Activated CD8-positive, alpha-beta T cell treated with anti-CD3 and anti-CD28 coated beads, Interleukin-2, amount 10 ng/mL, durations not matched to agents 7 days and 5 days (primary cell): Measurements from ENCODE around the gene ADM5. TPM values are rescaled to one million over a fixed set of nuclear protein-coding genes. Genes with fewer than 3 reads are reported as not detected.

Source experiments
- ATAC-seq: fragments of 150-1000 bp; cut with Tn5 transposase; one replicate; pipeline ENCODE4 v1.10.0; 2021; ENCODE audit warnings: moderate library complexity
- CTCF ChIA-PET: fragments of 350-600 bp; sonication (Branson Sonifier 250); formaldehyde crosslinking; loops from one replicate; lab custom pipeline; 2021; ENCODE audit warnings: antibody characterized with exemption; lab: Charles Lee
- POLR2A ChIA-PET: fragments of 350-600 bp; sonication (Branson Sonifier 250); formaldehyde crosslinking; loops from one replicate; lab custom pipeline; 2021; ENCODE audit warnings: antibody characterized with exemption; lab: Charles Lee
- DNase-seq: peaks from one replicate; pipeline ENCODE4 v3.0.0-alpha.2; 2020
- H3K27ac Mint-ChIP-seq: one replicate; pipeline ENCODE4 v1.8.0; 2021; ENCODE audit warnings: mild to moderate bottlenecking, mixed read lengths
- H3K27me3 Mint-ChIP-seq: one replicate; pipeline ENCODE4 v1.8.0; 2021; ENCODE audit warnings: low read depth, mixed read lengths
- H3K36me3 Mint-ChIP-seq: one replicate; pipeline ENCODE4 v1.8.0; 2021; ENCODE audit warnings: low read depth, mixed read lengths
- H3K4me1 Mint-ChIP-seq: one replicate; pipeline ENCODE4 v1.8.0; 2021; ENCODE audit warnings: low read depth, mixed read lengths
- H3K4me3 Mint-ChIP-seq: one replicate; pipeline ENCODE4 v1.8.0; 2021; ENCODE audit warnings: mild to moderate bottlenecking, mixed read lengths
- H3K9me3 Mint-ChIP-seq: one replicate; pipeline ENCODE4 v1.8.0; 2022; ENCODE audit warnings: mixed read lengths; ENCODE audit not compliant: insufficient read depth
- total RNA-seq, 2 experiments: library from RNA; stranded (reverse); gene quantifications; one replicate each; pipeline ENCODE4 v1.2.3, GENCODE V29; 2021

The ADM5 gene
- total RNA-seq, 2 experiments from 2014 or later: 4.4 to 4.5 TPM

GRCh38 chr19:49651820-49652550 is 37.4 kb upstream of the ADM5 start:
- no peak overlapping the region for H3K27ac Mint-ChIP-seq
- peaks cover 1% of the 10 kb centered on the region for H3K4me1 Mint-ChIP-seq
- H3K27me3 Mint-ChIP-seq: no peaks in the 10 kb centered on the region
- no peaks in the 10 kb centered on the region for H3K9me3 Mint-ChIP-seq
- H3K36me3 Mint-ChIP-seq: peaks cover 43% of the 10 kb centered on the region
- ChIA-PET CTCF (no interaction called here), POLR2A (no interaction called here)
- ATAC-seq: no peak
- no peak for DNase-seq
- H3K4me3 Mint-ChIP-seq: no peak overlapping the region

GRCh38 chr19:49652551-49653465 is 36.6 kb upstream of the ADM5 start:
- Mint-ChIP-seq H3K4me1 (peaks cover 3% of the 10 kb centered on the region), H3K27ac (no peak overlapping the region), H3K4me3 (no peak overlapping the region), H3K27me3 (no peaks in the 10 kb centered on the region), H3K9me3 (no peaks in the 10 kb centered on the region), H3K36me3 (peaks cover 44% of the 10 kb centered on the region)
- ChIA-PET CTCF (no interaction called here), POLR2A (no interaction called here)
- DNase-seq (no peak), ATAC-seq (no peak)

- ChIA-PET POLR2A (no interaction called here), CTCF (no interaction called here)
- Mint-ChIP-seq H3K27me3 (no peaks in the 10 kb centered on the region), H3K27ac (no peak overlapping the region), H3K4me1 (peaks cover 3% of the 10 kb centered on the region), H3K4me3 (no peak overlapping the region), H3K9me3 (no peaks in the 10 kb centered on the region), H3K36me3 (peaks cover 45% of the 10 kb centered on the region)
- no peak for ATAC-seq
- no peak for DNase-seq
These were observed 36.0 kb upstream of the ADM5 start for GRCh38 chr19:49653466-49653806.

GRCh38 chr19:49654581-49654980 is 34.8 kb upstream of the ADM5 start:
- POLR2A ChIA-PET: no interaction called here
- H3K27me3 Mint-ChIP-seq: no peaks in the 10 kb centered on the region
- peaks cover 3% of the 10 kb centered on the region for H3K4me1 Mint-ChIP-seq
- H3K4me3 Mint-ChIP-seq: no peak overlapping the region
- H3K27ac Mint-ChIP-seq: no peak overlapping the region
- H3K9me3 Mint-ChIP-seq: no peaks in the 10 kb centered on the region
- CTCF ChIA-PET: interaction anchor here (1.1 kb wide), 1 partner anchor 10 kb away, joined by 3 read pairs; no protein-coding TSS in a partner anchor
- DNase-seq (no peak), ATAC-seq (no peak)
- peaks cover 48% of the 10 kb centered on the region for H3K36me3 Mint-ChIP-seq

- Mint-ChIP-seq H3K27ac (no peak overlapping the region), H3K27me3 (no peaks in the 10 kb centered on the region), H3K36me3 (peaks cover 52% of the 10 kb centered on the region), H3K9me3 (no peaks in the 10 kb centered on the region), H3K4me1 (peaks cover 3% of the 10 kb centered on the region), H3K4me3 (no peak overlapping the region)
- ATAC-seq: no peak
- POLR2A ChIA-PET: interaction anchor here (0.9 to 1.9 kb wide), 3 partner anchors 8 to 14 kb away, joined by 4 to 8 read pairs (median 5); partner anchors contain the start of genes BCL2L12, IRF3 and SCAF1
- CTCF ChIA-PET: interaction anchor here (1.1 to 1.6 kb wide), 4 partner anchors 9 to 25 kb away, joined by 3 to 5 read pairs (median 3); no protein-coding TSS in a partner anchor
- DNase-seq: no peak
These were observed 33.6 kb upstream of the ADM5 start for GRCh38 chr19:49655570-49656455.

- CTCF ChIA-PET: interaction anchor here (1.2 to 1.6 kb wide), 2 partner anchors 8 to 16 kb away, joined by 3 to 5 read pairs; no protein-coding TSS in a partner anchor
- Mint-ChIP-seq H3K27ac (no peak overlapping the region), H3K36me3 (peaks cover 56% of the 10 kb centered on the region), H3K4me1 (peaks cover 3% of the 10 kb centered on the region), H3K9me3 (no peaks in the 10 kb centered on the region), H3K4me3 (no peak overlapping the region), H3K27me3 (no peaks in the 10 kb centered on the region)
- DNase-seq: no peak
- POLR2A ChIA-PET: interaction anchor here (0.9 to 1.9 kb wide), 4 partner anchors 7 to 15 kb away, joined by 3 to 8 read pairs (median 4); partner anchors contain the start of genes BCL2L12, IRF3 and SCAF1
- ATAC-seq: no peak
These were observed 32.8 kb upstream of the ADM5 start for GRCh38 chr19:49656456-49657109.

- H3K4me3 Mint-ChIP-seq: no peak overlapping the region
These were observed 31.8 kb upstream of the ADM5 start for GRCh38 chr19:49657493-49658138.

GRCh38 chr19:49658139-49658517 is 31.3 kb upstream of the ADM5 start:
- ChIA-PET CTCF (no interaction called here), POLR2A (no interaction called here)
- ATAC-seq (no peak), DNase-seq (no peak)
- no peaks in the 10 kb centered on the region for H3K9me3 Mint-ChIP-seq
- H3K27ac Mint-ChIP-seq: no peak overlapping the region
- H3K27me3 Mint-ChIP-seq: no peaks in the 10 kb centered on the region
- H3K36me3 Mint-ChIP-seq: peaks cover 66% of the 10 kb centered on the region
- no peak overlapping the region for H3K4me3 Mint-ChIP-seq
- peaks cover 10% of the 10 kb centered on the region for H3K4me1 Mint-ChIP-seq

More at GRCh38 chr19:49657493-49658138, 31.8 kb upstream of the ADM5 start:
- ATAC-seq: no peak
- H3K9me3 Mint-ChIP-seq: no peaks in the 10 kb centered on the region
- no peaks in the 10 kb centered on the region for H3K27me3 Mint-ChIP-seq
- peaks cover 5% of the 10 kb centered on the region for H3K4me1 Mint-ChIP-seq
- no peak overlapping the region for H3K27ac Mint-ChIP-seq
- no peak for DNase-seq
- ChIA-PET POLR2A (interaction anchor here (0.9 to 1.9 kb wide), 2 partner anchors 8 to 14 kb away, joined by 3 to 5 read pairs; partner anchors contain the start of genes BCL2L12 and IRF3), CTCF (no interaction called here)
- H3K36me3 Mint-ChIP-seq: peaks cover 65% of the 10 kb centered on the region

GRCh38 chr19:49658566-49659442 is 30.6 kb upstream of the ADM5 start:
- peaks cover 68% of the 10 kb centered on the region for H3K36me3 Mint-ChIP-seq
- CTCF ChIA-PET: no interaction called here
- no peak overlapping the region for H3K27ac Mint-ChIP-seq
- no peaks in the 10 kb centered on the region for H3K9me3 Mint-ChIP-seq
- no peak for DNase-seq
- no peak for ATAC-seq
- H3K27me3 Mint-ChIP-seq: no peaks in the 10 kb centered on the region
- H3K4me1 Mint-ChIP-seq: peaks cover 17% of the 10 kb centered on the region
- no peak overlapping the region for H3K4me3 Mint-ChIP-seq
- POLR2A ChIA-PET: interaction anchor here (1.2 kb wide), 1 partner anchor 18 kb away, joined by 4 read pairs; no protein-coding TSS in a partner anchor
